Activated CD4-positive, alpha-beta T cell treated with anti-CD3 and anti-CD28 coated beads, Interleukin-2, amount 50 U/mL, for 4 hours (primary cell): Measurements from ENCODE around the gene KCNF1.

Source experiments
- DNase-seq, 2 experiments: peaks; one replicate each; pipeline ENCODE4 v3.0.0-alpha.2; 2020

Gene KCNF1, protein sequence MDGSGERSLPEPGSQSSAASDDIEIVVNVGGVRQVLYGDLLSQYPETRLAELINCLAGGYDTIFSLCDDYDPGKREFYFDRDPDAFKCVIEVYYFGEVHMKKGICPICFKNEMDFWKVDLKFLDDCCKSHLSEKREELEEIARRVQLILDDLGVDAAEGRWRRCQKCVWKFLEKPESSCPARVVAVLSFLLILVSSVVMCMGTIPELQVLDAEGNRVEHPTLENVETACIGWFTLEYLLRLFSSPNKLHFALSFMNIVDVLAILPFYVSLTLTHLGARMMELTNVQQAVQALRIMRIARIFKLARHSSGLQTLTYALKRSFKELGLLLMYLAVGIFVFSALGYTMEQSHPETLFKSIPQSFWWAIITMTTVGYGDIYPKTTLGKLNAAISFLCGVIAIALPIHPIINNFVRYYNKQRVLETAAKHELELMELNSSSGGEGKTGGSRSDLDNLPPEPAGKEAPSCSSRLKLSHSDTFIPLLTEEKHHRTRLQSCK

GRCh38 chr2:10911291-10912075 is at the start of gene KCNF1:
Gene KCNF1 (plus strand): TSS chr2:10911934. CDS start chr2:10912427, 493 bp downstream.
- DNase-seq: no peak

DNA sequence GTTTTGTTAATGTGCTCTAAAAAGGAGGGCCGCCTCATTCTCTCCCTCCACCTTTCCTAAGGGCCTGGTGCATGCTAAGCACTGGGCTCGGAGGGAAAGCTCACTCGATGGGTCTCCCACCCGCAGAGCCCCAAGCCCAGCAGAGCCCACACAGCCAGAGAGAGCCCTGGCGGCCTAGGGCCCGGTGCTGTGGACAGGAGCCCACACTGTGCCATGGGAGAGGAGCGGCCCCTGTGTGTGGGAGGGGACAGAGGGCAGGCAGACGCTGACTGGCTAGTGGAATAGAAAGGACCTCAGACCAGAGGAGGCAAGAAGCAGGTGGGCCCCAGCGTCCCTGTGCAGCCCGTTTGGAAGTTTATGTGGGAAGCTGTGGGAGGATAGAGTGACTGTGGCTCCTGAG is 49.4 kb upstream of the KCNF1 start:
- no peak for DNase-seq

GRCh38 chr2:10863047-10863446 is 48.7 kb upstream of the KCNF1 start:
- DNase-seq: no peak

DNA sequence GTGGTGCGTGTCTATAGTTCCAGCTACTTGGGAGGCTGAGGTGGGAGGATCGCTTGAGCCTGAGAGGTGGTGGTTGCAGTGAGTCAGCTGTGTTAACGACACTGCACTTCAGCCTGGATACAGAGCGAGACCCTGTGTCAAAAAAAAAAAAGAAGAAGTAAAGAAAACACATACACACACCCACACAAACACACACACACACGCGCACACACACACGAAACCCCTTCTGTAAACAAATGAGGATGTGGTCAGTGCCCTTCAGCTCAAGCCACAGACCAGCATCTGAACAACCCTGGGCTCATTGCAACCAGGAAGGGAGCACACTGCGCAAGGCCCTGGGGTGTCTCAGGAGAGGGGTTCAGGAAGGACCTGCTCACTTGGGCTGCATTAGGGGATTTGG is 47.9 kb upstream of the KCNF1 start:
- DNase-seq: no peak

DNA sequence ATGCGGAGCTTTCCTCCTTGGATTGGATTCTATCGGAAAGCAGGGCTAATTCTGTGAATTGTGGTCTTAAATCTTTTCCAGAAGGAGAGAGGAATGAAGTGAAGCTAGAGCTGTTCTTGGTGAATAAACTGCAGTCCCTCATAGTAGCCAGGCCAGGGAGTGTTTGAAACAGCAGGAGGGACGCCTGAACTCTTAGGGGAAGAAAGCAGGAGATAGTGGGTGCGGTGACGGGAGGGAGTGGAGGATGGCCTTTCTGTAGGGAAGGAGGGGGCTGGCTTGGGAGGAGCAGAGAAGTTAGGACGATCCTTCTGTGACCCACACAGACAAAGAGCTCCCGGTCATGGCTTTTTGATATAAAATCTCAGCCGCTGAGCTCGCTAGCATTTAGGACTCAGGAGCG is 47.5 kb upstream of the KCNF1 start:
- no peak for DNase-seq

DNA sequence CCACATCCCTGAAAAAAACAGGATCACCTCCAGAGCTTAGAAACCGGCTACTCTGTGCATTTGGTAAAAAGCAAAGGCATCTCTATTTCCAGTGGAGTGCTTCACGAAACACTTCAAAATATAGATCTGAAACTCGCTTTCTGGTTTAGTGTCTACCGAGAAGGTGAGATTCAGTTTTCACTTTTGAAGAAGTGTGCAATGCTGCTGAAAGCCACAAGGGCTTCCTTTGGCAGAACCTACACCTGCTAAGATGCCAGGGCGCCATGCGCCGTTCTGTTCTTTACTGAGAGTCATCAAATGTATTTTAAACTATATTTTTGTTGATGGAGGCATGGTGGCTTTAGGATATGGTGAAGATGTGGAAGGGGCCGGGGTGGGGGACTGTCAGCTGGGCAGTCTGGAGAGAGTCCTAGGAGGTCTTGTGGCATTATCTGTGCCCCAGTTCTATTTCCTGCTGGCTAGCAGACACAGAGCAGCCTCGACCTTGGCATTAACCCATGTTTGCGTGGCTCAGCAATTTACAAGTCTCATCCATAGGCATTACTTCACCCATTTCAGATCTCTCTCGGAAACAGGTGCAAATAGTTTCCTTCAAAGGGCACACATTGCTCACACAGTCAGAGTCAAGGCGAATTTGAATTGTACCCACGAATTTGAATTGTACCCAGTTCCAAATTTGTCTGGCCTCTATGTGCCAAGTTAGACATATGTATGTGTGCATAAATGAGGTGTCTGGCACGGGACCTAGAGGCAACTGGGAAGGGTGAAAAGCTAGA is 46.7 kb upstream of the KCNF1 start:
- DNase-seq: no peak

GRCh38 chr2:10865841-10866240 is 45.9 kb upstream of the KCNF1 start:
- DNase-seq: no peak

DNA sequence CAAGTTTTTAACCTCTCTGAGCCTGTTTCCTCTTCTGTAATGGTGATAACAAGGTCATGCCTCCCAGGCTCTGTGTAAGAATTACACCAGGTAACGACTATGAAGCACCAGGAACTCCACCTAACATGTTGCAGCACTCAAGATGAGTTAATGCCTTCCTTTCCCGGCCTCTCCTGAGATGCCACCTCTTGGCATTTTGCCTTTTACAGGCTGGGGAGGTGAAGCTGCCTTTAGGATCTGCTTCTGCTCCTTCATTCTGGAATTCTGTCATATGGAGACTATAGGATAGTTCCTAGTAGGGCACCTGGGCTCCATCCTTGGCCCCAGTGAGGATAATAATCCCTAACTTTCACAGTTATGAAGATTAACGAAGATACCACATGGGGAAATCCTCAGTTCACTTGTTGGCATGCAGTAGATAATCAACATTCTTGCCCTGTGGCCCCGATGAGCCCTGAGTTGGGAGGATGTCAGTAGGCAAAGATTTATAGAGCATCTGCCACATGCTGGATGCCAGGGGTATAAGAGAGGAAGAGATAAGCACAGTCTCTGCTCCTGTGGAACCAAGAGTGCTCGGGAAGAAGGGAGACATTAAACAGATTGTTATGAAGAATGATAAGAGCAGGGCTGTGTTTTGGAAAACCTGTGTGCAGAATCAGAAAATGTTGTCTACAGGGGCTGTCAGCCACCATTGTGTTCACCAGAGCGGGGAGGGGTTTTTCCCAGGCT is 43.9 kb upstream of the KCNF1 start:
- no peak for DNase-seq

GRCh38 chr2:10868465-10869314 is 43.0 kb upstream of the KCNF1 start:
- no peak for DNase-seq

GRCh38 chr2:10871978-10872377 is 39.8 kb upstream of the KCNF1 start:
- DNase-seq: no peak

GRCh38 chr2:10873171-10873570 is 38.6 kb upstream of the KCNF1 start:
- no peak for DNase-seq

DNA sequence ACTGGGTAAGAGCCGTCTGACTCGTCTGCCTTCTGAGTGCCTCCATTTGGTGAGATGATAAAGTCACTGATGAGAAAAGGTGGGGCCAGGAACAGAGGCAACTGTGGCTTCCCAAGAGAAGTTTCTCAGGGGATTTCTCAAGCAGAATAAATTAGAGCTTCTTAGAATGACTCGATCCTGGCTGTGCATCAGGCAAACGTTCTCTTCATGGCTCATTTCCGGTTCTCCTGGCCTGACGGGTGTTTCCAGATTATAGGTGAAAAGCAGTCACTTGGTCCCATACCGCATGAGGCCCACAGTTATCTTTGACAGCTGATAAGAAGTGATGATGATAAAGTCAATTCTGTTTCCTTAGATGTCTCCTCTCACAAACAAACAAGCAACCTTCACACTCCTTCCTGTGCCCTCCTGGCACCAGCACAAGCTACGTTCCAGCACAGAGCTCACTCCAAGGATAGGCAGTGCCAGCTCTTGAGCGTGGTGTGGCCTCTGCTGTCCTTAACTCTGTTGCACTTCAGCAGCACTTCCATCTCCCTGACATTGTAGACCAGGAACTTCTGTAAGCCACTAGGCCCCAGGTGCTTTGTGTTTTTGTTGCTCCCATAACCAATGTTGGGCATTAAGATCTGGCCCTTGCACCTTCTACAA is 37.8 kb upstream of the KCNF1 start:
- no peak for DNase-seq

- DNase-seq: no peak
These were observed 36.6 kb upstream of the KCNF1 start for GRCh38 chr2:10875126-10875525.

- no peak for DNase-seq
These were observed 35.3 kb upstream of the KCNF1 start for GRCh38 chr2:10876394-10876793.

- no peak for DNase-seq
These were observed 34.8 kb upstream of the KCNF1 start for GRCh38 chr2:10876963-10877362.

DNA sequence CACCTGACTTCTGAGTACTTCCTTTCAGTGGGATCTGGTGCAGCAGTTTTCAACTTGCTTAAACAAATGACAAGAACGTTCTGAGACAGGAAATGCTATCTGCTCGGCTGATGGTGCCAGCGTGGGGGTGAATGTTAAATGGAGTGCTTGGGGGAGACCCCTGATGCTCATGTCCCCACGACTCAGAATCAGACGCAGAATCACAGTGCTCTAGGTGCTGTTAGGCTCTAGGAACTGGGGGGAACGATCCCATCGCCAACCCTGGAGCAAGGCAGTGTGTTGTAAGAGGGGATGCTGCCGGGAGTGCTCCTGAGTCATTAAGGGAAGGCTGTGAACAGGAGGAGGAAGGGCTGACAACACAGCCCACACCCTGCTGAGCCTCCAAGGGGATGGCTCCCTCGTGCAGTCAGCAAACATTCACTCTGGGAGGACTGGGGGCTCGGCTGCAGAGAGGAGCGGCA is 34.1 kb upstream of the KCNF1 start:
- no peak for DNase-seq

- DNase-seq: no peak
These were observed 33.3 kb upstream of the KCNF1 start for GRCh38 chr2:10878268-10878915.

GRCh38 chr2:10879159-10879558 is 32.6 kb upstream of the KCNF1 start:
- DNase-seq: no peak

DNA sequence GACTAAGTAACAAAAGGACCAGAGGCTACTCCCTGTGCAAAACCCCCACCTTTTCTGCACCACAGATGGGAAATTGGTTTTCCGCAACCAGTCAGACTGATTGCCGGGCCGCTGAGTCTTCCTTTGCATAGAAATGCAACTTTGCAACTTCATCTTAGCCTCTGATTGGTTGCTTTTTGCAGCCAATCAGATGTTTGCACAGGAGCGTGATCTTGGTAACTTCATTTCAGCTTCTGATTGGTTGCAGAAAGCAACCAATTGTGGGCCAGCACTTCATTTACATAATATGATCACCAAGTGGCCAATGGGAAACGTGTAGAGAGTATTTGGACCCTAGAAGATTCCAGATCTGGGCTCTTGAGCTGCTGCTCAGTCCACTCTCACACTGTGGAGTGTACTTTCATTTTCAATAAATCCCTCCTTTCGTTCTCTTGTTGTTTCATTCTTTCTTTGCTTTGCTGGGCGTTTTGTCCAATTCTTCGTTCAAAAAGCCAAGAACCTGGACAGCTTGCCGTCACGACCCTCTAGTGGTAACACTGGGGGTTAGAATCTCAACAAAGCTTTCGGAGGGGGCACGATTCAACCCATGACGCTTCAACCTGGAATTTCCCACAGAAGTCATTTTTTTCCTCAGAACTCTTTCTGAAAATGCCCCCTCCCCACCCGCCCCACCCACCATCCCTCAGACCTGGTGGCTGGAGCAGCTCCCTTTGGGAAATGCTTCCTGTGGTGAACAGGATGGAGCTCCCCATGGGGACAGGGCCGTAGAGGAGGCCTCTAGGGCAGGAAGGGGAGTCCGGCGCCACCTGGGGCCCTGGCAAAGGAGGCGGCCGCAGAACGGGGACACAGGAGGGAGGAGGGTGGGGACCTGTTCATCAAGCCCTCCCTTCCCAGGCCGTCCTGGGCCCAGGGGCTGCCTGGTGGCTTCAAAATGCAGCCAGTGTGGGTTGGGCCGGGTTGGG is 31.8 kb upstream of the KCNF1 start:
- DNase-seq: no peak
